CD14-positive monocyte (primary cell): ENCODE data around the gene HSPG2. TPM values are rescaled to one million over a fixed set of nuclear protein-coding genes. Genes with fewer than 3 reads are reported as not detected.

Experiments
- DNase-seq, 3 donors: peaks; one replicate each; pipeline ENCODE4 v3.0.0-alpha.2; 2011 to 2022
- H2AFZ ChIP-seq: 2 replicates; pipeline ENCODE4 v1.6.0; 2012; ENCODE audit warnings: mild to moderate bottlenecking, low read depth, low read length, inconsistent platforms; ENCODE audit not compliant: insufficient read depth, poor library complexity, severe bottlenecking
- H3K27ac ChIP-seq, 2 donors: 1 replicate in 1 of 2; 2 replicates in 1 of 2; pipeline ENCODE4 v1.5.1; 2012 to 2013; ENCODE audit warnings: low read length in 2 of 2, control low read depth in 1 of 2, inconsistent platforms in 1 of 2, low read depth in 1 of 2, mild to moderate bottlenecking in 1 of 2
- H3K27me3 ChIP-seq, 2 donors: one replicate each; pipeline versions ENCODE4 v1.6.0 to v1.6.1; 2011 to 2013; ENCODE audit warnings: low read length in 2 of 2; ENCODE audit not compliant: control insufficient read depth in 2 of 2, insufficient read depth in 2 of 2
- H3K36me3 ChIP-seq, 2 donors: replicated peaks in 1 of 2; 1 replicate in 1 of 2; 2 replicates in 1 of 2; pipeline versions ENCODE4 v1.5.1 to v1.6.1; 2012 to 2013; ENCODE audit warnings: low read length in 2 of 2, control low read depth in 1 of 2, inconsistent platforms in 1 of 2, mild to moderate bottlenecking in 1 of 2; ENCODE audit not compliant: insufficient read depth in 2 of 2, control insufficient read depth in 1 of 2
- H3K4me1 ChIP-seq, 2 donors: 1 replicate in 1 of 2; 2 replicates in 1 of 2; pipeline versions ENCODE4 v1.5.1 to v1.6.1; 2012 to 2013; ENCODE audit warnings: low read length in 2 of 2, control low read depth in 1 of 2, inconsistent platforms in 1 of 2, mild to moderate bottlenecking in 1 of 2, moderate library complexity in 1 of 2; ENCODE audit not compliant: insufficient read depth in 2 of 2, control insufficient read depth in 1 of 2
- H3K4me2 ChIP-seq: replicated peaks from 2 replicates; pipeline ENCODE3; 2012; ENCODE audit warnings: low read length, moderate library complexity, mild to moderate bottlenecking; ENCODE audit not compliant: poor library complexity, severe bottlenecking; ENCODE audit errors: extremely low read depth
- H3K4me3 ChIP-seq, 3 experiments: fragments of 200-600 bp in 1 of 3; sonication (generic) in 1 of 3; replicated peaks in 1 of 3; 1 replicate in 2 of 3; 2 replicates in 1 of 3; pipeline ENCODE4 v1.5.1; 2011 to 2013; ENCODE audit warnings: low read length in 3 of 3, mild to moderate bottlenecking in 3 of 3, control low read depth in 2 of 3, low read depth in 2 of 3, inconsistent platforms in 1 of 3, moderate library complexity in 1 of 3
- H3K79me2 ChIP-seq: 2 replicates; pipeline ENCODE4 v1.6.0; 2012; ENCODE audit warnings: mild to moderate bottlenecking, control low read depth, inconsistent platforms, low read length, moderate library complexity; ENCODE audit not compliant: insufficient read depth
- H3K9ac ChIP-seq: 2 replicates; pipeline ENCODE4 v1.6.0; 2017; ENCODE audit warnings: low read length, mild to moderate bottlenecking; ENCODE audit not compliant: insufficient read depth, poor library complexity, severe bottlenecking
- H3K9me3 ChIP-seq, 2 donors: replicated peaks in 1 of 2; 1 replicate in 1 of 2; 2 replicates in 1 of 2; pipeline versions ENCODE4 v1.5.1 to v1.6.1; 2012 to 2013; ENCODE audit warnings: low read length in 2 of 2, control low read depth in 1 of 2; ENCODE audit not compliant: control insufficient read depth in 1 of 2, insufficient read depth in 1 of 2
- H4K20me1 ChIP-seq: 2 replicates; pipeline ENCODE4 v1.6.0; 2012; ENCODE audit warnings: mild to moderate bottlenecking, low read length, control low read depth, moderate library complexity; ENCODE audit not compliant: insufficient read depth
- H3K27ac Mint-ChIP-seq, 7 donors: one replicate each; pipeline ENCODE4 v1.8.0; 2020; ENCODE audit warnings: mild to moderate bottlenecking in 7 of 7, mixed read lengths in 7 of 7, moderate library complexity in 6 of 7, inconsistent platforms in 2 of 7
- H3K27me3 Mint-ChIP-seq, 3 donors: one replicate each; pipeline ENCODE4 v1.8.0; 2021 to 2022; ENCODE audit warnings: low read depth in 3 of 3, mild to moderate bottlenecking in 3 of 3, mixed read lengths in 3 of 3, moderate library complexity in 3 of 3, inconsistent platforms in 1 of 3
- H3K36me3 Mint-ChIP-seq, 2 donors: one replicate each; pipeline ENCODE4 v1.8.0; 2020; ENCODE audit warnings: mixed read lengths in 2 of 2, inconsistent platforms in 1 of 2, mild to moderate bottlenecking in 1 of 2
- H3K4me1 Mint-ChIP-seq: one replicate; pipeline ENCODE4 v1.8.0; 2020; ENCODE audit warnings: mild to moderate bottlenecking, mixed read lengths
- H3K4me3 Mint-ChIP-seq, 2 donors: one replicate each; pipeline ENCODE4 v1.8.0; 2020; ENCODE audit warnings: mild to moderate bottlenecking in 2 of 2, mixed read lengths in 2 of 2, moderate library complexity in 1 of 2
- H3K9me3 Mint-ChIP-seq, 7 donors: one replicate each; pipeline ENCODE4 v1.8.0; 2020 to 2022; ENCODE audit warnings: mixed read lengths in 7 of 7, mild to moderate bottlenecking in 6 of 7, moderate library complexity in 6 of 7, inconsistent platforms in 2 of 7
- WGBS: methylation state at CpG from one replicate; pipeline ENCODE4 v1.1.5; 2013; ENCODE audit warnings: missing lambda C conversion rate; ENCODE audit not compliant: insufficient coverage; 5-methylcytosine and 5-hydroxymethylcytosine counted together
- intact Hi-C, 2 donors: fragments of 100-400 bp; cut with micrococcal nuclease; formaldehyde crosslinking; loops; one replicate each; pipeline versions ENCODE4 v1.15.0 to v1.15.1; 2023
- polyA plus RNA-seq, 3 donors: library from polyadenylated mRNA; depleted of rRNA in 1 of 3; unstranded in 2 of 3; stranded (reverse) in 1 of 3; fragments of 300-500 nt in 2 of 3; fragments of >200 nt in 1 of 3; fragmentation: Illumina TruSeq in 2 of 3; gene quantifications; 1 replicate in 2 of 3; 2 replicates in 1 of 3; pipeline ENCODE4 v1.2.3, GENCODE V29; 2012 to 2021
- TF ChIP-seq, protein P1 (sequence below): fragments of 200-600 bp; IDR thresholded peaks from one replicate; pipeline ENCODE4 v1.8.0; 2022; ENCODE audit warnings: antibody characterized with exemption, mild to moderate bottlenecking

Gene HSPG2
- polyA plus RNA-seq, 3 donors, result 0.44 TPM; not detected in 2

- H3K27ac Mint-ChIP-seq, result no peak overlapping the region
These were observed 55.9 kb downstream of the HSPG2 start for GRCh38 chr1:21881250-21881649.

DNA sequence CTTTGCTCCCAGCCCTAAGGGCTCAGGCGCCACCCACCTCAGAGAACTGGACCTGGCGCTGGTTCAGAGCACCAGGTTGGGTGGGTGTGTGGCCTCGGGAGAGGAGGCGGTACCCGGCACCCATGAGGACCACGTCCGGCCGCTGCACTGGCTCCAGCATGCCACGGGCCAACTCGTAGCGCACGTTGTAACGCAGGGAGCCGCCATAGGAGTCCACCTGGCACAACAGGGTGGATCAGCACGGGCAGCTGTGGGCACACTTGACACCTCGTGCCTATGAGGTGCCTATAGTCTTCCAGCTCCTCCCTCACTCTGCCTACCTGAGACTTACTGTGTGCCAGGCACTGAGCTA is 56.5 kb downstream of the HSPG2 start:
- Histone ChIP-seq H2AFZ (no peak overlapping the region), H3K79me2 (no peaks in the 10 kb centered on the region), H3K27ac (no peak overlapping the region), H3K27me3 (no peaks in the 10 kb centered on the region), H3K9me3 (no peaks in the 10 kb centered on the region), H3K4me1 (peaks cover 3 to 6% of the 10 kb centered on the region in 2 donors), H3K4me3 (no peak overlapping the region), H3K9ac (no peak overlapping the region), H3K4me2 (no peak overlapping the region), H3K36me3 (no peaks in the 10 kb centered on the region), H4K20me1 (no peaks in the 10 kb centered on the region)
- WGBS, result 100% methylated on average over 15 of the region's 16 CpGs
- DNase-seq, result no peak
- no peaks in the 10 kb centered on the region for H3K9me3 Mint-ChIP-seq
- TF ChIP-seq, protein P1, sequence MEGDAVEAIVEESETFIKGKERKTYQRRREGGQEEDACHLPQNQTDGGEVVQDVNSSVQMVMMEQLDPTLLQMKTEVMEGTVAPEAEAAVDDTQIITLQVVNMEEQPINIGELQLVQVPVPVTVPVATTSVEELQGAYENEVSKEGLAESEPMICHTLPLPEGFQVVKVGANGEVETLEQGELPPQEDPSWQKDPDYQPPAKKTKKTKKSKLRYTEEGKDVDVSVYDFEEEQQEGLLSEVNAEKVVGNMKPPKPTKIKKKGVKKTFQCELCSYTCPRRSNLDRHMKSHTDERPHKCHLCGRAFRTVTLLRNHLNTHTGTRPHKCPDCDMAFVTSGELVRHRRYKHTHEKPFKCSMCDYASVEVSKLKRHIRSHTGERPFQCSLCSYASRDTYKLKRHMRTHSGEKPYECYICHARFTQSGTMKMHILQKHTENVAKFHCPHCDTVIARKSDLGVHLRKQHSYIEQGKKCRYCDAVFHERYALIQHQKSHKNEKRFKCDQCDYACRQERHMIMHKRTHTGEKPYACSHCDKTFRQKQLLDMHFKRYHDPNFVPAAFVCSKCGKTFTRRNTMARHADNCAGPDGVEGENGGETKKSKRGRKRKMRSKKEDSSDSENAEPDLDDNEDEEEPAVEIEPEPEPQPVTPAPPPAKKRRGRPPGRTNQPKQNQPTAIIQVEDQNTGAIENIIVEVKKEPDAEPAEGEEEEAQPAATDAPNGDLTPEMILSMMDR, result no peak
- no peak overlapping the region for H3K27ac Mint-ChIP-seq
- intact Hi-C loops, result no loop called here
- no peak overlapping the region for H3K4me3 Mint-ChIP-seq
- H3K36me3 Mint-ChIP-seq, result no peaks in the 10 kb centered on the region
- peaks cover 11% of the 10 kb centered on the region for H3K4me1 Mint-ChIP-seq
- H3K27me3 Mint-ChIP-seq, result peaks cover 0 to 3% (median 2%) of the 10 kb centered on the region in 3 donors

More at GRCh38 chr1:21881250-21881649, 55.9 kb downstream of the HSPG2 start:
- H3K4me2 ChIP-seq, result no peak overlapping the region
- no peaks in the 10 kb centered on the region for H3K9me3 Mint-ChIP-seq
- H4K20me1 ChIP-seq, result no peaks in the 10 kb centered on the region
- no peak overlapping the region for H3K4me3 ChIP-seq
- peaks cover 0 to 2% (median 0%) of the 10 kb centered on the region in 3 donors for H3K27me3 Mint-ChIP-seq
- intact Hi-C loops, result no loop called here
- H3K9ac ChIP-seq, result no peak overlapping the region
- TF ChIP-seq, protein P1, result no peak
- no peaks in the 10 kb centered on the region for H3K79me2 ChIP-seq
- no peak overlapping the region for H3K4me3 Mint-ChIP-seq
- no peaks in the 10 kb centered on the region for H3K36me3 ChIP-seq
- H3K27me3 ChIP-seq, result no peaks in the 10 kb centered on the region
- H3K27ac ChIP-seq, result no peak overlapping the region
- no peaks in the 10 kb centered on the region for H3K36me3 Mint-ChIP-seq
- peaks cover 11% of the 10 kb centered on the region for H3K4me1 Mint-ChIP-seq
- H3K9me3 ChIP-seq, result no peaks in the 10 kb centered on the region
- no peak for DNase-seq
- 92% methylated on average over 5 of the region's 12 CpGs for WGBS
- H3K4me1 ChIP-seq, result peaks cover 3 to 6% of the 10 kb centered on the region in 2 donors
- no peak overlapping the region for H2AFZ ChIP-seq
